CD14-positive monocyte (primary cell): Measurements from ENCODE around the gene SYNE1. TPM values are rescaled to one million over a fixed set of nuclear protein-coding genes. Genes with fewer than 3 reads are reported as not detected.

ENCODE experiments used
- DNase-seq, 3 donors: peaks; one replicate each; pipeline ENCODE4 v3.0.0-alpha.2; 2011 to 2022
- H2AFZ ChIP-seq: 2 replicates; pipeline ENCODE4 v1.6.0; 2012; ENCODE audit warnings: mild to moderate bottlenecking, low read depth, low read length, inconsistent platforms; ENCODE audit not compliant: insufficient read depth, poor library complexity, severe bottlenecking
- H3K27ac ChIP-seq, 2 donors: 1 replicate in 1 of 2; 2 replicates in 1 of 2; pipeline ENCODE4 v1.5.1; 2012 to 2013; ENCODE audit warnings: low read length in 2 of 2, control low read depth in 1 of 2, inconsistent platforms in 1 of 2, low read depth in 1 of 2, mild to moderate bottlenecking in 1 of 2
- H3K27me3 ChIP-seq, 2 donors: one replicate each; pipeline versions ENCODE4 v1.6.0 to v1.6.1; 2011 to 2013; ENCODE audit warnings: low read length in 2 of 2; ENCODE audit not compliant: control insufficient read depth in 2 of 2, insufficient read depth in 2 of 2
- H3K36me3 ChIP-seq, 2 donors: replicated peaks in 1 of 2; 1 replicate in 1 of 2; 2 replicates in 1 of 2; pipeline versions ENCODE4 v1.5.1 to v1.6.1; 2012 to 2013; ENCODE audit warnings: low read length in 2 of 2, control low read depth in 1 of 2, inconsistent platforms in 1 of 2, mild to moderate bottlenecking in 1 of 2; ENCODE audit not compliant: insufficient read depth in 2 of 2, control insufficient read depth in 1 of 2
- H3K4me1 ChIP-seq, 2 donors: 1 replicate in 1 of 2; 2 replicates in 1 of 2; pipeline versions ENCODE4 v1.5.1 to v1.6.1; 2012 to 2013; ENCODE audit warnings: low read length in 2 of 2, control low read depth in 1 of 2, inconsistent platforms in 1 of 2, mild to moderate bottlenecking in 1 of 2, moderate library complexity in 1 of 2; ENCODE audit not compliant: insufficient read depth in 2 of 2, control insufficient read depth in 1 of 2
- H3K4me2 ChIP-seq: replicated peaks from 2 replicates; pipeline ENCODE3; 2012; ENCODE audit warnings: low read length, moderate library complexity, mild to moderate bottlenecking; ENCODE audit not compliant: poor library complexity, severe bottlenecking; ENCODE audit errors: extremely low read depth
- H3K4me3 ChIP-seq, 3 experiments: fragments of 200-600 bp in 1 of 3; sonication (generic) in 1 of 3; replicated peaks in 1 of 3; 1 replicate in 2 of 3; 2 replicates in 1 of 3; pipeline ENCODE4 v1.5.1; 2011 to 2013; ENCODE audit warnings: low read length in 3 of 3, mild to moderate bottlenecking in 3 of 3, control low read depth in 2 of 3, low read depth in 2 of 3, inconsistent platforms in 1 of 3, moderate library complexity in 1 of 3
- H3K79me2 ChIP-seq: 2 replicates; pipeline ENCODE4 v1.6.0; 2012; ENCODE audit warnings: mild to moderate bottlenecking, control low read depth, inconsistent platforms, low read length, moderate library complexity; ENCODE audit not compliant: insufficient read depth
- H3K9ac ChIP-seq: 2 replicates; pipeline ENCODE4 v1.6.0; 2017; ENCODE audit warnings: low read length, mild to moderate bottlenecking; ENCODE audit not compliant: insufficient read depth, poor library complexity, severe bottlenecking
- H3K9me3 ChIP-seq, 2 donors: replicated peaks in 1 of 2; 1 replicate in 1 of 2; 2 replicates in 1 of 2; pipeline versions ENCODE4 v1.5.1 to v1.6.1; 2012 to 2013; ENCODE audit warnings: low read length in 2 of 2, control low read depth in 1 of 2; ENCODE audit not compliant: control insufficient read depth in 1 of 2, insufficient read depth in 1 of 2
- H4K20me1 ChIP-seq: 2 replicates; pipeline ENCODE4 v1.6.0; 2012; ENCODE audit warnings: mild to moderate bottlenecking, low read length, control low read depth, moderate library complexity; ENCODE audit not compliant: insufficient read depth
- H3K27ac Mint-ChIP-seq, 7 donors: one replicate each; pipeline ENCODE4 v1.8.0; 2020; ENCODE audit warnings: mild to moderate bottlenecking in 7 of 7, mixed read lengths in 7 of 7, moderate library complexity in 6 of 7, inconsistent platforms in 2 of 7
- H3K27me3 Mint-ChIP-seq, 3 donors: one replicate each; pipeline ENCODE4 v1.8.0; 2021 to 2022; ENCODE audit warnings: low read depth in 3 of 3, mild to moderate bottlenecking in 3 of 3, mixed read lengths in 3 of 3, moderate library complexity in 3 of 3, inconsistent platforms in 1 of 3
- H3K36me3 Mint-ChIP-seq, 2 donors: one replicate each; pipeline ENCODE4 v1.8.0; 2020; ENCODE audit warnings: mixed read lengths in 2 of 2, inconsistent platforms in 1 of 2, mild to moderate bottlenecking in 1 of 2
- H3K4me1 Mint-ChIP-seq: one replicate; pipeline ENCODE4 v1.8.0; 2020; ENCODE audit warnings: mild to moderate bottlenecking, mixed read lengths
- H3K4me3 Mint-ChIP-seq, 2 donors: one replicate each; pipeline ENCODE4 v1.8.0; 2020; ENCODE audit warnings: mild to moderate bottlenecking in 2 of 2, mixed read lengths in 2 of 2, moderate library complexity in 1 of 2
- H3K9me3 Mint-ChIP-seq, 7 donors: one replicate each; pipeline ENCODE4 v1.8.0; 2020 to 2022; ENCODE audit warnings: mixed read lengths in 7 of 7, mild to moderate bottlenecking in 6 of 7, moderate library complexity in 6 of 7, inconsistent platforms in 2 of 7
- WGBS: methylation state at CpG from one replicate; pipeline ENCODE4 v1.1.5; 2013; ENCODE audit warnings: missing lambda C conversion rate; ENCODE audit not compliant: insufficient coverage; 5-methylcytosine and 5-hydroxymethylcytosine counted together
- intact Hi-C, 2 donors: fragments of 100-400 bp; cut with micrococcal nuclease; formaldehyde crosslinking; loops; one replicate each; pipeline versions ENCODE4 v1.15.0 to v1.15.1; 2023
- polyA plus RNA-seq, 3 donors: library from polyadenylated mRNA; depleted of rRNA in 1 of 3; unstranded in 2 of 3; stranded (reverse) in 1 of 3; fragments of 300-500 nt in 2 of 3; fragments of >200 nt in 1 of 3; fragmentation: Illumina TruSeq in 2 of 3; gene quantifications; 1 replicate in 2 of 3; 2 replicates in 1 of 3; pipeline ENCODE4 v1.2.3, GENCODE V29; 2012 to 2021
- TF ChIP-seq, protein P1 (sequence below): fragments of 200-600 bp; IDR thresholded peaks from one replicate; pipeline ENCODE4 v1.8.0; 2022; ENCODE audit warnings: antibody characterized with exemption, mild to moderate bottlenecking

The SYNE1 gene
- polyA plus RNA-seq, 3 donors, result 3.7 to 24.5 (median 8.1) TPM

DNA sequence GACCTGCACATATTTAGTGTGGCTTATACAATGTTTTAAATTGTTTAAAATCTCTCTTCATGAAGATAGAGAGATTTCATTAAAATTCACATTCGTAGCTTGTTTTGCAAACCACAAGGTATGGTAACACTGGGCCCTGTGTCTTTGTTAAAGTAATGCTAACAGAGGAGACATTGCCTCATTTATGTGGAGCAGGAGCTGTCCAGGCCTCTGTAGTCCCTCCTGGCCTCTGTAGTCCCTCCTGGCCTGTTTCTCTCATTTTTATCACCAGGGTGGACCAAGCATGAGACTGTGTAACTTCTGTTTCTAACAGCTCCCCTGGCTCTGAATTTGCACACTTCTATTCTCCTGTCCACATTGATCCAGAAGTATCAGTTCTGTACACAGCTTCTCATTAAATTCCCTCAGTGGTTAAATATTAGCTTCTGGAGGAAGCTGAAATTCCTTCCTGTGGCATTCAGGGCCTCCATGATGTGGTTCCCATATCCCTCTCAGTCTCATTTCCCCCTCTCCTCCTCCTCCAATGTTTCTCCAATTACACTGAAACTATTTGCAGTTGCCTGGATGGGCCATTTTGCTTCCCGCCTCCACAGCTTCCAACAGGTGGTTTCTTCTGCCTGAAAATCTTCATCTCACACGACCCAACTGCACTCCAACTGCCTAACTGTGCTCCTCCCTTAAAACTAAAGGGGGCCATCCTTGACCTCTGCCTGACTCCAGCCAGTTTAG lies 340.4 kb downstream of the SYNE1 start:
- H3K79me2 ChIP-seq, result peaks cover 9% of the 10 kb centered on the region
- Mint-ChIP-seq H3K27ac (peak overlapping the region in 2 of 7 donors; percentile 17 to 30), H3K4me3 (no peak overlapping the region), H3K36me3 (peaks cover 31 to 40% of the 10 kb centered on the region in 2 donors), H3K9me3 (no peaks in the 10 kb centered on the region), H3K4me1 (peaks cover 20% of the 10 kb centered on the region), H3K27me3 (no peaks in the 10 kb centered on the region)
- TF ChIP-seq, protein P1, sequence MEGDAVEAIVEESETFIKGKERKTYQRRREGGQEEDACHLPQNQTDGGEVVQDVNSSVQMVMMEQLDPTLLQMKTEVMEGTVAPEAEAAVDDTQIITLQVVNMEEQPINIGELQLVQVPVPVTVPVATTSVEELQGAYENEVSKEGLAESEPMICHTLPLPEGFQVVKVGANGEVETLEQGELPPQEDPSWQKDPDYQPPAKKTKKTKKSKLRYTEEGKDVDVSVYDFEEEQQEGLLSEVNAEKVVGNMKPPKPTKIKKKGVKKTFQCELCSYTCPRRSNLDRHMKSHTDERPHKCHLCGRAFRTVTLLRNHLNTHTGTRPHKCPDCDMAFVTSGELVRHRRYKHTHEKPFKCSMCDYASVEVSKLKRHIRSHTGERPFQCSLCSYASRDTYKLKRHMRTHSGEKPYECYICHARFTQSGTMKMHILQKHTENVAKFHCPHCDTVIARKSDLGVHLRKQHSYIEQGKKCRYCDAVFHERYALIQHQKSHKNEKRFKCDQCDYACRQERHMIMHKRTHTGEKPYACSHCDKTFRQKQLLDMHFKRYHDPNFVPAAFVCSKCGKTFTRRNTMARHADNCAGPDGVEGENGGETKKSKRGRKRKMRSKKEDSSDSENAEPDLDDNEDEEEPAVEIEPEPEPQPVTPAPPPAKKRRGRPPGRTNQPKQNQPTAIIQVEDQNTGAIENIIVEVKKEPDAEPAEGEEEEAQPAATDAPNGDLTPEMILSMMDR, result no peak
- H2AFZ ChIP-seq, result no peak overlapping the region
- intact Hi-C loops, result no loop called here
- H3K4me3 ChIP-seq, result no peak overlapping the region
- H3K4me1 ChIP-seq, result peaks cover 11% of the 10 kb centered on the region in 2 donors
- H3K4me2 ChIP-seq, result no peak overlapping the region
- no peaks in the 10 kb centered on the region for H4K20me1 ChIP-seq
- WGBS, result 76% methylated on average over 2 of the region's 3 CpGs
- H3K9me3 ChIP-seq, result no peaks in the 10 kb centered on the region
- H3K36me3 ChIP-seq, result peaks cover 18 to 32% of the 10 kb centered on the region in 2 donors
- no peak overlapping the region for H3K27ac ChIP-seq
- no peak overlapping the region for H3K9ac ChIP-seq
- no peak for DNase-seq
- no peaks in the 10 kb centered on the region for H3K27me3 ChIP-seq

DNA sequence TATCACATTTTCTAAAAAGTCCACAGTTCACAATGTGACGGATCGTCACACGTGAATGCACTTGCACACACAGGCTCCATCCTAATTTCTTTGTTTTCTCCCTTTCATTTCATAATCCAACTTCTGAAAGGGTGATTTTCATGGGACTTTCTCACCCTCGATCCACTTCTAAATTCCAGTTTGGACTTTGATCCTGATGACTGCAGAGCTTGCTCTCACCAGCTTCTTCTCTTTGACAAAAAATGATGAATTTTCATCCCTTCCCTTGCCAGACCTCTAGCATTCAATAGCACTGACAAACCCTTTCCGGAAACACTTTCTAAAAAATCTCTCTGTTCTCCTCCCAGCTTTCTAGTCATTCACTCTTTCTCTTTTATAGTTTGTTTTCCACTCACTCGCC lies 341.2 kb downstream of the SYNE1 start:
- no peaks in the 10 kb centered on the region for H3K27me3 Mint-ChIP-seq
- no peak overlapping the region for H2AFZ ChIP-seq
- H4K20me1 ChIP-seq, result no peaks in the 10 kb centered on the region
- no peak overlapping the region for H3K27ac Mint-ChIP-seq
- H3K4me2 ChIP-seq, result no peak overlapping the region
- peaks cover 14% of the 10 kb centered on the region for H3K4me1 Mint-ChIP-seq
- H3K9me3 ChIP-seq, result no peaks in the 10 kb centered on the region
- no peak overlapping the region for H3K4me3 ChIP-seq
- no peak overlapping the region for H3K9ac ChIP-seq
- peaks cover 22 to 38% of the 10 kb centered on the region in 2 donors for H3K36me3 ChIP-seq
- peaks cover 7% of the 10 kb centered on the region for H3K79me2 ChIP-seq
- H3K27me3 ChIP-seq, result no peaks in the 10 kb centered on the region
- no peak for DNase-seq
- no peak overlapping the region for H3K27ac ChIP-seq
- TF ChIP-seq, protein P1, result no peak
- 93% methylated on average over 6 of the region's 6 CpGs for WGBS
- H3K36me3 Mint-ChIP-seq, result peaks cover 36 to 45% of the 10 kb centered on the region in 2 donors
- H3K9me3 Mint-ChIP-seq, result no peaks in the 10 kb centered on the region
- intact Hi-C loops, result no loop called here
- peaks cover 6 to 8% of the 10 kb centered on the region in 2 donors for H3K4me1 ChIP-seq
- H3K4me3 Mint-ChIP-seq, result no peak overlapping the region
